ENCODE measurements around the gene ITGB3BP. TPM values are rescaled to one million over a fixed set of nuclear protein-coding genes. Genes with fewer than 3 reads are reported as not detected.

ITGB3BP gene
- total RNA-seq, 1 experiment from 2014 or later = 79.2 TPM

- H2AFZ ChIP-seq = no peak overlapping the region
- BruUV-seq (replicated peaks) = no TSS peak
- CTCF ChIA-PET = no interaction called here
- intact Hi-C loops (cut with micrococcal nuclease; ENCODE audit: unreplicated experiment) = no loop called here
- H3K4me3 ChIP-seq = no peak overlapping the region
- TF ChIP-seq CTCF (conservative IDR thresholded peaks at IDR 0.05) = no peak
- no peak for TF ChIP-seq EZH2 (IDR thresholded peaks at IDR 0.05; ENCODE audit: low read depth)
- H3K79me2 ChIP-seq (ENCODE audit: low read depth) = no peaks in the 10 kb centered on the region
- H3K27me3 ChIP-seq (ENCODE audit: insufficient read depth, low read depth) = no peaks in the 10 kb centered on the region
- POLR2A ChIA-PET (ENCODE audit: unreplicated experiment) = no interaction called here
- H3K4me1 ChIP-seq (replicated peaks; ENCODE audit: insufficient read depth) = no peaks in the 10 kb centered on the region
- no peaks in the 10 kb centered on the region for H4K20me1 ChIP-seq (ENCODE audit: insufficient read depth)
- no peak overlapping the region for H3K27ac ChIP-seq
- peaks cover 11% of the 10 kb centered on the region for H3K36me3 ChIP-seq (ENCODE audit: low read depth)
- no peaks in the 10 kb centered on the region for H3K9me2 ChIP-seq (ENCODE audit: insufficient read depth)
- H3K9me3 ChIP-seq (ENCODE audit: insufficient read depth, low read depth) = peaks cover 21% of the 10 kb centered on the region; the same call in 1 of the 2 replicates
- no peak for DNase-seq
- no peak overlapping the region for H3K4me2 ChIP-seq
- peaks cover 3% of the 10 kb centered on the region; the same call in 1 of the 2 replicates for H3F3A ChIP-seq (ENCODE audit: insufficient read depth, low read depth)
Observed at GRCh38 chr1:63466759-63467158, 56.3 kb downstream of the ITGB3BP start.

- Histone ChIP-seq H3K4me2 (no peak overlapping the region), H2AFZ (no peak overlapping the region), H3K79me2 (ENCODE audit: low read depth) (no peaks in the 10 kb centered on the region), H3F3A (ENCODE audit: insufficient read depth, low read depth) (no peaks in the 10 kb centered on the region), H4K20me1 (ENCODE audit: insufficient read depth) (no peaks in the 10 kb centered on the region), H3K9me2 (ENCODE audit: insufficient read depth) (no peaks in the 10 kb centered on the region), H3K27ac (no peak overlapping the region), H3K36me3 (ENCODE audit: low read depth) (peaks cover 13% of the 10 kb centered on the region), H3K4me1 (replicated peaks; ENCODE audit: insufficient read depth) (no peaks in the 10 kb centered on the region), H3K27me3 (ENCODE audit: insufficient read depth, low read depth) (no peaks in the 10 kb centered on the region), H3K9me3 (ENCODE audit: insufficient read depth, low read depth) (peaks cover 25% of the 10 kb centered on the region; the same call in 1 of the 2 replicates), H3K4me3 (no peak overlapping the region)
- POLR2A ChIA-PET (ENCODE audit: unreplicated experiment) = no interaction called here
- no TSS peak for BruUV-seq (replicated peaks)
- intact Hi-C loops (cut with micrococcal nuclease; ENCODE audit: unreplicated experiment) = no loop called here
- TF ChIP-seq CTCF (conservative IDR thresholded peaks at IDR 0.05) (no peak), EZH2 (IDR thresholded peaks at IDR 0.05; ENCODE audit: low read depth) (no peak)
- no peak for DNase-seq
- CTCF ChIA-PET = no interaction called here
Observed at GRCh38 chr1:63466181-63466580, 56.8 kb downstream of the ITGB3BP start.

GRCh38 chr1:63463248-63463647 lies 59.8 kb downstream of the ITGB3BP start:
- H2AFZ ChIP-seq = no peak overlapping the region
- POLR2A ChIA-PET (ENCODE audit: unreplicated experiment) = no interaction called here
- no peaks in the 10 kb centered on the region for H3K9me2 ChIP-seq (ENCODE audit: insufficient read depth)
- TF ChIP-seq CTCF (conservative IDR thresholded peaks at IDR 0.05) (no peak), EZH2 (IDR thresholded peaks at IDR 0.05; ENCODE audit: low read depth) (no peak)
- no TSS peak for BruUV-seq (replicated peaks)
- H3K27me3 ChIP-seq (ENCODE audit: insufficient read depth, low read depth) = no peaks in the 10 kb centered on the region
- H3K9me3 ChIP-seq (ENCODE audit: insufficient read depth, low read depth) = peaks cover 17% of the 10 kb centered on the region; the same call in 1 of the 2 replicates
- no peaks in the 10 kb centered on the region for H3K79me2 ChIP-seq (ENCODE audit: low read depth)
- CTCF ChIA-PET = interaction anchor here (0.6 kb wide), 1 partner anchor 569 kb away, joined by 3 read pairs; no protein-coding TSS in a partner anchor
- H3K36me3 ChIP-seq (ENCODE audit: low read depth) = peaks cover 13% of the 10 kb centered on the region
- intact Hi-C loops (cut with micrococcal nuclease; ENCODE audit: unreplicated experiment) = no loop called here
- H3K27ac ChIP-seq = no peak overlapping the region
- no peak for DNase-seq
- H3F3A ChIP-seq (ENCODE audit: insufficient read depth, low read depth) = no peaks in the 10 kb centered on the region
- H4K20me1 ChIP-seq (ENCODE audit: insufficient read depth) = no peaks in the 10 kb centered on the region
- H3K4me1 ChIP-seq (replicated peaks; ENCODE audit: insufficient read depth) = no peaks in the 10 kb centered on the region
- H3K4me2 ChIP-seq = no peak overlapping the region
- H3K4me3 ChIP-seq = no peak overlapping the region

All from PC-9 (cell line).